8988T (cell line): ENCODE results near the gene FAM78B.

Experiments
- DNase-seq: peaks from one replicate; pipeline ENCODE4 v3.0.0; 2011

Gene FAM78B

GRCh38 chr1:166116026-166116425, 50.8 kb downstream of the FAM78B start:
- DNase-seq: no peak

- no peak for DNase-seq
Observed at GRCh38 chr1:166114419-166114818, 52.4 kb downstream of the FAM78B start.

GRCh38 chr1:166113630-166114029, 53.2 kb downstream of the FAM78B start:
- no peak for DNase-seq

DNA sequence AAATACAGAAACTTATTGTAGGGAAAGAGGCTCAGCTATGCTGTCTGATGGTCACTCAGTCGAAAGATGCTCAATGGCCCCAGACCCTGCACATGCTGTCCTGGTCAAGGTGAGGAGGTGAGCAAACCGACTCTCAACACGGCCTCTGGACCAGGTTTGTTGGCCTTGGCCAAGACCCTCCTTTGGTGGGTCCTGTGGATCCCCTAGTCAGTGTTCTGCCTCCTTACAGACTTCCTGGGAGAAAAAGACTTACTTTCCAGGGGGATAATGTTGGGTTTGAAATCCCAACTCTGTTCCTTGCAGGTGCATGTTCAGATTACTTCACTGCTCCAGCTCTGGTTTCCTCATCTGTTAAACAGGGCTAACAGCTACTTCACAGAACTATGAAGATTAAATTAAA, 53.8 kb downstream of the FAM78B start:
- no peak for DNase-seq

GRCh38 chr1:166112425-166112824, 54.4 kb downstream of the FAM78B start:
- no peak for DNase-seq

- DNase-seq: no peak
Observed at GRCh38 chr1:166111430-166111829, 55.4 kb downstream of the FAM78B start.

- no peak for DNase-seq
Observed at GRCh38 chr1:166090244-166090643, 76.6 kb downstream of the FAM78B start.

- no peak for DNase-seq
Observed at GRCh38 chr1:166089804-166090203, 77.0 kb downstream of the FAM78B start.

GRCh38 chr1:166088572-166088955, 78.2 kb downstream of the FAM78B start:
- no peak for DNase-seq

GRCh38 chr1:166087734-166088571, 78.8 kb downstream of the FAM78B start:
- no peak for DNase-seq

GRCh38 chr1:166086113-166086883, 80.5 kb downstream of the FAM78B start:
- DNase-seq: no peak

GRCh38 chr1:166084613-166085012, 82.2 kb downstream of the FAM78B start:
- no peak for DNase-seq

- no peak for DNase-seq
Observed at GRCh38 chr1:166083887-166084286, 82.9 kb downstream of the FAM78B start.

DNA sequence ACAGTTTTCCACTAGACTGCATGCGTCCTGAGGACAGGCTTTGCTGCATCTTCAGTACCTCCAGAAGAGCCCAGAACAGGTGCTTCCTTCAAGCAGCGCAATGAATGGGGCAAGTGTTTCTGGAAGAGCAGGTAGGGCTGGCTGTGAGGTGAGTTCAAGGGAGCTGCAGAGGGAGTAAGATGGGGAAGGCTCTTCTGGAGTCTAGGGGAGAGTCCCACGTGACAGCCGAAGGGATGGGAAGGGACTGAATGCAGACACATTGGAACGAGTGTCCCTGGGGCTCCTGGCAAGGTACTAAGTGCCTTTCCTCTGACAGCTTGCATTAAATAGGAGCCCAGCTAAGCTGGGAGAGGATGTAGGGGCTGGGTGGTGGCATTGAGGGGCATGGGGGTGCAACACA, 84.2 kb downstream of the FAM78B start:
- no peak for DNase-seq

DNA sequence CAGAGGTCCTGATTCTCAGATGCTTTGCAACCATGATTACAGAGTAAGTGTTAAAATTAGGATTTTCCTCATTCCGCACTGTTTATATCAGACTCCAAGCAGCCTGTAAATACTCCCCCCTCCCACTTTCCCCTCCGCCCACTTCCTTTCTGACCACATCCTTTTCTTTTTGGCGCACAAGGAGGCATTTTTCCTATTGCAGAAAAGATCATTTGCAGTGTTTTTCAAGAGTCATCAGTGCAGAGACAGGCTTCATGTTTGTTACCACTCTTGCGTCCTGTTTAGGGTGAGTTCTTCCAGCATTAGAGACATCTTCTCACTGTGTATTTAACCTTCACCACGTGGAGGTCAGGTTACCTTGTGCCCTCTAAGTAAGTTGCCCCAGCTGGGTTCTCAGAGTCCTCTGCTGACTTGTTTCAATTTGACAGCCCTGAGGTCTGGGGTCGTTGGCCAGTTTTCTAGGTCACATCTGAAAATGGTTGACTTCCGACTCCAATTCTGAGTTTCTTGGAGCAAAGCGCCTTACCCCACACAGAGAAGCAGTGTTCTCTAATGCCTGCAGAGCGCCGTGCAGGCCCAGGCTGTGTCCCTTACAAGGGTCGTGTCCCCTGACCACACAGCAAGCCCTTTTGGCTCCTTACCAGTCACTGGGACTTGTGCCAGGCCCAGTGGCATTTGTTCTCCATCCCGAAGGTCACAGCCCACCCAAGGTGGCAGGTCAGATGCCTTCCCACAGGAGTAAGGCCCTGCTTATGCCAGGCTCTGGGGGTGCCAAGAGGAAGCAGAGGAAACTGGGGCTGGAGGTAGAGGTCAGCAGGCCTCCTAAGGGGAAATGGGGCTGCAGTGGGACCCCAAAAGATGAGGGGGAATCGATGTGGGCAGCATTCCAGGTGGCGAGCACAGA, 85.6 kb downstream of the FAM78B start:
- no peak for DNase-seq

- no peak for DNase-seq
Observed at GRCh38 chr1:166080277-166080966, 86.4 kb downstream of the FAM78B start.

DNA sequence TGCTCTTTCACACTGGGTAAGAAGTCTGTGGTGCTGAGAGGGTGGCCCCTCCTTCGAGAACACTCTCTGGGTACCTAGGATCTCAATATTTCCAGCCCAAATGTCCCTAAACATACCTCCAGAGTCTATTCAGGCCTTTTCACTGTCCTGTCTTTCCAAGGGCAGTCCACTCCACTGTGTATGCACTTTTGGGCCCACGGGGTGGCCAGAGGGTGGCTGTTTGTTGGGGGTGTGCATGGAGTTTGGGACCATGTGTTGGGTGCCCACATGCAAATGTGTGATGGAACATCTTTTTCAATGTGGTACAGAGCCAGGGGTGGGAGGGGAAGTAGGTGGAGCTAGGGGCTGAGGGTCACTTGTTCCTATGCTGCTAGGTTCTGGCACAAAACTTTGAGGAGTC, 87.5 kb downstream of the FAM78B start:
- DNase-seq: no peak

DNA sequence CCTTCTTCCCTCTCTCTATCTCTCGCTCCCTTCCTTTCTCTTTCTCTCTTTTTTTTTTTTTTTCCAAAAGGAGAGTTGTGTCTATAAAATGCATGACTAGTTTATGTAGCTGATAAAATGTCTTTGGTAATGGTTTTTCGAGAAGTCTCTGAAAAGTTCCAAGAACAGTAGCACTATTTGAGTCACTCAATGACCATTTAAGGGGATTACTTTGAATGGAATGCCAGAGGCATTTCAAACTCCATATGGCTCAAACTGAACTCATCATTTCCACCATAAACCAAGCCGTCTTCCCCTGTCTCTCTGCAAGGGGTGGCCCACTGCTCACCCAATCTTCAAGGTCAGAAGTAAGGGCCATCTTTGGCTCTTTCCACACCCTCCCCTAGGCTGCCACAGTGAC, 93.3 kb downstream of the FAM78B start:
- DNase-seq: no peak

GRCh38 chr1:166069390-166069789, 97.4 kb downstream of the FAM78B start:
- DNase-seq: no peak

DNA sequence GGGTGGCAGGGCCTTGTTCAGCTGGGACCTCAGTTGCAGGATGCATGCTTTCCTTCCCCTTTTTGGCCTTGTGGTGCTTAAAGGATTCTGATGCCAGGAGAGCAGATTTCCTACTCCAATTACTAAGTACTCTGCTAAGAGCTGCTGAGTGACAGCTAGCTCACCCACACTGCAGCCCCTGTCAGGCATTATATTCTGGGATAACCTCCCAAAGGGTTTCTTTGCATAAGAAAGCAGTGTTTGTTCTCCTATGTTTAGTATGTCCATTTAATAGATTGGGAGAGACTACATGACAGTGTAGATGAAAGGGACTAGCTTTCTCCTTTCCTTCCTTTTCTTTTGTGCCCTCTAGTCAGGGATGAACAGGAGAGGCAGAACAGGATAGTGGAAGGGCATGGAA, 100.7 kb downstream of the FAM78B start:
- no peak for DNase-seq

- no peak for DNase-seq
Observed at GRCh38 chr1:166064951-166065350, 101.8 kb downstream of the FAM78B start.

DNA sequence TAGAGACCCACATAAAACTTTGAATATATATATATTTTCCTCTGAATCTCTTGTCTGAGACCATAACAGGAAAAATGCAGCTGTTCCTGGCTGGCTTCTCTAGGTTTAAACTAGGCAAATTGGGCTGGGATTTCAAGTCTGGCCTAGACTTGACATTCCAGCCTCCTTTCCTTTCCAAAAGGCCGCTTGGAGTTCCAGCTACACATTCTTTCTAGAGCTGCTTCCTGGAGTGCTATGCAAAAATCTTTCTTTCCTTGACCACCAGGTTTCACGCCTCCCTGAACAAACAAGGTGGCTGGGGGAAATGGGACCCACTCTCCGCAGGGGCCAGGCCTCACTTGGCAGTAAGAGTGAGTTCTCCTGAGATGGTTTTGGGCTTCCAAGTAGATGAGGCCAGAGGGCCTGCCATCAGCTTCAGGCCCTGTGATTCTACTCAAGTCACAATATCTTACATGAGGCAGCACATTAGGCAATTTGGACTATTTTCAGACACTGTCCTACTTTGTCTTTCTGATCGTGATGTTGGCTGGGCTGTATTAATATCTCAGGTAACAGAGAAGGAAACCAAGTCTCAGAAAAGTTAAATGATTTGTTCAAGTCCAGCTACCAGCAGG, 102.4 kb downstream of the FAM78B start:
- DNase-seq: no peak
